NCI-H146 treated with DMSO at 0.1 percent for 48 hours (cell line): ENCODE results near the gene SNX21.
A peak's percentile ranks its signal among the peaks of the same experiment; 100 is the strongest.

Experiments
- DNase-seq: peaks from one replicate; lab custom pipeline; 2025; ENCODE audit not compliant: unreplicated experiment; lab: John Stamatoyannopoulos, UW

The SNX21 gene

DNA sequence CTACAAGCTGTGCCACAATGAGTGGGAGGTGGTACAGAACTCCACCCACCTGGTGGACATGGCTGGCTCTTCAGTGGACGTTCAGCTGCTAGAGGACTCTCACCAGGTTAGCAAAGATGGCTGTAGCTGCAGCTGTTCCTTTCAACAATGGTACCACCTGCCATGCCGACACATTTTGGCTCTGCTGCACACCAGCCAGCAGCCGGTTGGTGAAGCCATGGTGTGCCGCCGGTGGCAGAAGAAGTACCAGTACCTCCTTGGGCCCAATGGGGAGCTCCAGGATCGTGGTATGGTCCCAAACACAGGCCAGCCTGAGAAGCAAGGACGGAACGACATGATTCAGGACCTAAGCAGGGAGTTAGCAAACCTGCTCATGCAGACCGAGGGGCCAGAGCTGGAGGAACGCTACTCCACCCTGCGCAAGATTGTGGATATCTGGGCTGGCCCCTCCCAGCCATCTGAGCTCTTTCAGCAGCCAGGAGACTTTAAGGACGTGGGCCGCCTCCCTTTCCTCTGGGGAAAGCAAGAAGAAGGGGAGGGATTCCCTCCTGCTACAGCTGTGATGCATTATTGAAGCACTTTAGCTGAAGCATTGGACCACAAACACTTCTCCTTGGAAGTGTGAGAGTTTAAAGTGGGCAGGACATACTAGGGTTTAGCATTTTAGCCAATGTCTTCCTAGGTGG lies 44.6 kb downstream of the SNX21 start:
- no peak for DNase-seq

DNA sequence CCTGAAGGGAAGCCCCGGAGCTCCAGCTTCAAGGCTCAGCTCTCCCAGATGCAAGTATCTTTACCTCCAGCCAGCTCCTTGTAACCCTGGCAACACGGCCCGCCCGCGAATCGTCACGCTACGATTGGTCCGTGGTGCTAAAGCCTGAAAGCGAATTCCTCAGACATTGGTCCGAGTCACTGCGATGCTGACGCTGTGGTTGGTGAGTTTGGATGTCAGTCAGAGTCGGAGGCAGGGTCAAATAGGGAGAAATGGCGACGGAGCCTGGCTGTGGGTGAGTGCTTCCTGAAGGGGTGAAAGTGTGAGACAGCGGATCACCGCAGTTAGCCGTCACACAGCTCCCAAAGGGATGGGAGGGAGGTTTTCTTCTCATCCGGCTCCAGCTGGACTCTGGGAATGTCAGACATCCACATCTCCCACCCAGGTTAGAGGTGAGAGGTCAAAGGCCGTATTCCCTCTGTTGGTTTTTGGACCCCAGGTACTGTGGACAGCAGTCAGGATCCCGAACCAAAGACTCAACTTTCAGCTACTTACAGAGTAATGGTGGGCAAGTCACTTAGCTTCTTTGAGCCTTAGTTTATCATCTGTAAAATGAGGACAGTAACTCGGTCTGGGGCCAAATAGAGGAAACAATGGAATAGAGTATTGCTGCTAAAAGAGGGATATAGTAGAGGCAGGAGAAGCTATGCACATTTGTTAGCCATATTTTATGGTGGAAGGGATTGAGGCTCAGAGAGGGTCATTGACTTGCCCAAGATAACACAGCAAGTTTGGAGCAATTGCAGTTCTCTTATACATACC lies 47.6 kb downstream of the SNX21 start, which contains the start of gene ZSWIM1:
Gene ZSWIM1, plus strand, starts transcription at position 240 of the 801 bp plus-strand sequence. CDS start 1,366 bp downstream, outside the sequence.
- DNase-seq = peak; percentile 97

DNA sequence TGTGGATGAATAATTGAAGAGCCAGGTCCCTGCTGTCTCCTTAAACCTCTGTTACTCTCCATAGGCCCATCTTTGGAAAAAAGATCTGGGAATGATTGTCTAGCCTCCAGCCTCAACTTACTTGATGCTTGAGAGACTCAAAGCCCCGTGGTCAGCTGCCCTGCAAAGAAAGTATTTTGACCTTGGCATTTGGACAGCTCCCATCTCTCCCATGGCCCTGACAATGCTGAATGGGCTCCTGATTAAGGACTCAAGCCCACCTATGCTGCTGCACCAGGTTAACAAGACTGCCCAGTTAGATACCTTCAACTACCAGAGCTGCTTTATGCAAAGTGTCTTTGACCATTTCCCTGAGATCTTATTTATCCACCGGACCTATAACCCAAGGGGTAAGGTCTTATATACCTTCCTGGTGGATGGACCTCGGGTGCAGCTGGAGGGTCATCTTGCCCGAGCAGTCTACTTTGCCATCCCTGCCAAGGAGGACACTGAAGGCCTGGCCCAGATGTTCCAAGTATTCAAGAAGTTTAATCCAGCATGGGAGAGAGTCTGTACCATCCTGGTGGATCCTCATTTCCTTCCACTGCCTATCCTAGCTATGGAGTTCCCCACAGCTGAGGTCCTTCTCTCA lies 49.0 kb downstream of the SNX21 start:
- DNase-seq = no peak

DNA sequence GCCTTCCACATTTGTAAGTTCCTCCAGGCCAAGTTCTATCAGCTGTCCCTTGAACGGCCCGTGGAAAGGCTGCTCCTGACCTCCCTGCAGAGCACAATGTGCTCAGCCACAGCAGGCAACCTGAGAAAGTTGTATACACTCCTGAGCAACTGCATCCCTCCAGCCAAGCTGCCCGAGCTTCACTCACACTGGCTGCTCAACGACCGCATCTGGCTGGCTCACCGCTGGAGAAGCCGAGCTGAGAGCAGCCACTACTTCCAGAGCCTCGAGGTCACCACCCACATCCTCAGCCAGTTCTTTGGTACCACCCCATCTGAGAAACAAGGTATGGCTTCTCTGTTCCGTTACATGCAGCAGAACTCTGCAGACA lies 49.5 kb downstream of the SNX21 start:
- no peak for DNase-seq

DNA sequence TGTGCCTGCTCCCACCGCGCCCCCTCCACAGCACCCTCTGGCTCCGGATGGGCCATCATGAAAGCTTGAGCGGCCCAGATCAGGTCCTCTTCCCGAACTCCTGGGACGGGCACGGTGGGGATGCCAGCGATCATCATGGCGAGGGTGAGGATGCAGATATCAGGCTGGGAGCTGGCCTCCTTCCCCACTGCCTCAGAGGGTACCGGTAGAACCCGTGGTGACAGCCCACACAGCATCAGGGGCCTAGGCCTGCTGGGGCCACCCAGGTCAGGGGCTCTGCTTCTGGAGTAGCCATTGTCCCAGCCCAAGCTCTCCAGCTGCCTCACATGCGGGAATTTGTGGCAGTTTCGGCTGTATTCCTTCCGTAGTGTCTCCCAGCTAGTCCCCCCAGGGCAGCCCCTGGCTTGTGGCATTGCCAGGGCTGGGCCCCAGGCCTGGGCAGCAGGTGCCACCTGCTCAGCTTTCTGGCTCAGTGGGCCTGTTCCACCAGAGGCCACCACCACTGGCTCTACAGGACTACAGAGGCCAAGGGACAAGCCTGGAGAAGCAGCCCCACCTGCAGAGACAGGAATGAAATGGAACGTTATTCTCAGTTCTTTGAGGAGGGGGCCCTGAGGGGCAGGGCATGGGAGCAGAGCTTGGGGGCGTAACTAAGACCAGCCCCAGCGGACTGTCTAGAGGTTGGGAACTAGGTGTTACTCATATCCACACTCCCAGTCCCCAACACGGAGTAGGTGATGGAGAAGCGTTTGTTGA lies 53.2 kb downstream of the SNX21 start:
- DNase-seq = no peak

DNA sequence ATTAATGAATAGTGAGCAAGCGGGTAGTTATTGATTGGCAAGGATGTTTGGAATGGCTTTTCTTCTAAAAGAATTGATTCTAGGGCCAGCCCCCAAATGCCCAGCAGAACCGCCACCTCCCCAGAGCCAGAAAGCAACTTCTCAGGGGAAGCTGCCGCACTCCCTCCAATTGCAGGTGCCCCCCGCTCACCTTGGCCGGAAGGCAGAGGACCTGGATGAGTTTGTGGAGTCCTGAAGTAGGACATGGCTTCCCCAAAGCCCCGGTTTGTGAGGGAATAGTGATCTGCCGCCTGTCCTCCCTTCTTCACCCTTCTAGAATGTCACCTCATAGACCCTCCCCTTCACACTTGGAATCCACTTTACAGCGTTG lies 53.7 kb downstream of the SNX21 start, which contains the start of gene SPATA25:
Gene SPATA25, minus strand, starts transcription at position 277 of the 370 bp plus-strand sequence. Its CDS starts 32 bp downstream, at position 245.
- DNase-seq = no peak

DNA sequence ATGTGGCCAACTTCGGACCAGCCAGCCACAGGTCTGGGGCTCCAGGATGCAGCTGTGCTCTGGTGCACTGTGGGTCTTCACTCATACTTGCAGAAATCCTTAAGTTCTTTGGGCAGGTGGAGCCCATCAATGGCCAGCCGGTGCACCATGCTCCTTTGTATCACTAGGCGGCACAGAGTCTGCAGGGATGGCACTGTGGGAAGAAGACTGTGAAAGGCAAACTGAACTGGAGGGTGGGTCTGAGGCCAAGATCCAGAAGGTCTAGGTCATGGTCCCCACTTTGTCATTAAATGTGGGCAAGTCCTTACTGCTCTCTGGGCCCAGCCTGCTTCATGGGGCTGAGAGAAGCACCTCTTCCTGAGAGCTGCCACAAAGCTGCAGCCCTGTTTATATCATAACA lies 55.1 kb downstream of the SNX21 start:
- DNase-seq = no peak

DNA sequence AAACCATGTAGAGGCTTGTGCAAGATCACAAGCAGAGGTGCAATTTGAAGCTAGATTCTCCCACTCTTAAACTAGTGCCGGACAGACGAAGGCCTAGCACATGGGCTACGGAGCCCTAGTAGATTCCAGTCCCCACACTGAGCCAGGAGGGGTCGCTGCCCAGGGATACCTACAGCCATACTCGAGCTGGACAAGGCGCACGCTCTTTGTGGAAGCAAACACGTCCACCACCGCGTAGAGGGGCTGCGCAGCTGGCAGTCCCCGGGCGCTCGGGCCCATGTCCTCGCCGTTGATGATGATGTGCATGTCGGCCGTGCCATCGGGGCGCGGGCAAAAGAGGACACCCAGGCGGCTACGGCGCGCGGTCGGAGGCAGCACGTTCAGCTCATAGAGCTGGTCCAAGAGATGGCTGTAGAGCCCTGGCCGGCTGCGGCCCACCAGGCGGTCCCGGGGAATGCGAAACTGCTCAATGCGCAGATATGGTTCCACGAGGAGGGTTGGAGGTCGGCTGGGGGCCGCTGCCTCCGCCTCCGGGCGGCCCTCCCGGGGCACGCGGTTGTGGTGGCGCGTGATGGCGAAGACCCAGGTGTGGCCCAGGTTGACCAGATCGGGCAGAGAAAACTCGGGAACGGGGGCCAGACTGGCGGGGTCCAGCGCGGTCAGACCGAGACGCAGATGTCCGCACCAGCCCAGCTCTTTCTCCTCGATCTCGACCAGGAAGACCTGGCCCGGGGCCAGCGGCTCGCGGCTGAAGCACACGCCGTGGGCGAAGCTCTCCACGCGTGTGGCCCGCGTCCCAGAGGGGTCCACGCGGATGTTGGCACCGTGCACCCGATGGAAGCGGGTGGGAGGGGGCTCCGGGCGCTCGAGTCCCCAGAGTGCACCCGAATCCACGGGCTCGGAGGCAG lies 56.7 kb downstream of the SNX21 start:
- DNase-seq = peak; percentile 75

DNA sequence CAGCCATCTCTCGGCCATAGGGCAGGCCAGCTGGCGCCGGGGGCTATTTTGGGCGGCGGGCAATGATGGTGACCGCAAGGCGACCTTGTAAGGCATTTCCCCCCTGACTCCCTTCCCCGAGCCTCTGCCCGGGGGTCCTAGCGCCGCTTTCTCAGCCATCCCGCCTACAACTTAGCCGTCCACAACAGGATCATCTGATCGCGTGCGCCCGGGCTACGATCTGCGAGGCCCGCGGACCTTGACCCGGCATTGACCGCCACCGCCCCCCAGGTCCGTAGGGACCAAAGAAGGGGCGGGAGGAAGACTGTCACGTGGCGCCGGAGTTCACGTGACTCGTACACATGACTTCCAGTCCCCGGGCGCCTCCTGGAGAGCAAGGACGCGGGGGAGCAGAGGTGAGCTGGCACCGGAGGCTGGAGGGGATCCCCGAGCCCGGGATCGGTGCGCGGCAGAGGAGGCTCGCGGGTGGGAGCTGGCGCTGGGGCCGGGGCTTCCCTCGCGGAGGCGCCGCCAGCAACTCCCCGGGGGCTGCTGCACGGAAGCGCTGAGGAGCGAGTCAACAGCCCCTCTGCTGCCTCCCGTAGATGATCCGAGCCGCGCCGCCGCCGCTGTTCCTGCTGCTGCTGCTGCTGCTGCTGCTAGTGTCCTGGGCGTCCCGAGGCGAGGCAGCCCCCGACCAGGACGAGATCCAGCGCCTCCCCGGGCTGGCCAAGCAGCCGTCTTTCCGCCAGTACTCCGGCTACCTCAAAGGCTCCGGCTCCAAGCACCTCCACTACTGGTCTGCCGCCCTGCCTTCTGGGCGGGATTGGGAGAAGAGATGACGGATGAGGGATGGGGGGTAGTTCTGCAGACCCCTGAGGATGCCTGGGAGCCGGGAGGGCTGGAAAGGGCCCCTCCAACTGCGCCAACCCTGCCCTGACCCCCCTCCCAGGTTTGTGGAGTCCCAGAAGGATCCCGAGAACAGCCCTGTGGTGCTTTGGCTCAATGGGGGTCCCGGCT lies 57.7 kb downstream of the SNX21 start, which contains the start of the genes CTSA and NEURL2:
Gene CTSA, plus strand, starts transcription at position 351 of the 999 bp plus-strand sequence. Its CDS starts 234 bp downstream, at position 585.
Gene NEURL2, minus strand, starts transcription at position 224 of the 999 bp plus-strand sequence. Its CDS starts 217 bp downstream, at position 7.
- DNase-seq = peak; percentile 87

DNA sequence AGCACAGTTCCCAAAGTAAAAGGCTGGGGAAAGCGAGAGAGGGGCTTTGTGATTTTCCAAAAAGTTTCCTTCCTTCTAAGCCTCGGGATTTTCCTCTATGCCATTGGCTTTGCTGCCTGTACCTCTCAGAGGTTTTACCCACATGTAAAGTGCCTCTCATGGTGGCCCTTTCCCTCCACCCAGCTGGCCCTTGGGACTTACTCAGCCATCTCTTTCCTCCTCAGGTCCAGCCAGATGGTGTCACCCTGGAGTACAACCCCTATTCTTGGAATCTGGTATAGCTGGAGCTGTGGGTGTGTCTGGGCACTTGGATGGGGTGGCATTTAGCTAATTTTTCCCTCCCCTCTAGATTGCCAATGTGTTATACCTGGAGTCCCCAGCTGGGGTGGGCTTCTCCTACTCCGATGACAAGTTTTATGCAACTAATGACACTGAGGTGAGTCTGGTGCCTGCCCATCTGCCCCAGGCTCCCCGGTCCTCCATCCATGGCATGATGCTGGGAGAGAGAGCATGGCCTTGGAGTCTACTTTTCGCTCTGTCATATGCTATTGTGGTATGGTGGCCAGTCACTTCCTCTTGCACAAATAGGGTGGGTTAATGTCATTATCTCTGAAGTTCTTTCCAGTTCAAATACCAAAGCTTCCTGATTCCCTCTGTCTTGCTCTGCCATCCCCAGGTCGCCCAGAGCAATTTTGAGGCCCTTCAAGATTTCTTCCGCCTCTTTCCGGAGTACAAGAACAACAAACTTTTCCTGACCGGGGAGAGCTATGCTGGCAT lies 58.6 kb downstream of the SNX21 start:
- no peak for DNase-seq
